Testis (tissue), 3 donors: ENCODE results near the gene PYGB. TPM values are rescaled to one million over a fixed set of nuclear protein-coding genes. Genes with fewer than 3 reads are reported as not detected.

Source experiments
- DNase-seq: peaks from one replicate; pipeline ENCODE4 v3.0.0-alpha.2; 2019
- H3K27ac ChIP-seq, 2 donors: fragments of 200-600 bp; sonication (generic); one replicate each; pipeline ENCODE4 v1.5.1; 2019
- H3K27me3 ChIP-seq: fragments of 200-600 bp; sonication (generic); one replicate; pipeline ENCODE4 v1.5.1; 2019
- H3K36me3 ChIP-seq: fragments of 200-600 bp; sonication (generic); one replicate; pipeline ENCODE4 v1.5.1; 2017; ENCODE audit warnings: low read depth; ENCODE audit errors: missing control alignments
- H3K4me1 ChIP-seq: fragments of 200-600 bp; sonication (generic); one replicate; pipeline ENCODE4 v1.5.1; 2019
- H3K4me3 ChIP-seq, 2 donors: fragments of 200-600 bp; sonication (generic); one replicate each; pipeline ENCODE4 v1.5.1; 2017 to 2019
- H3K9me3 ChIP-seq: fragments of 200-600 bp; sonication (generic); one replicate; pipeline ENCODE4 v1.5.1; 2017
- POLR2A ChIP-seq: fragments of 450-650 bp; IDR thresholded peaks from one replicate; pipeline ENCODE4 v1.6.1; 2017; ENCODE audit warnings: antibody characterized with exemption, mild to moderate bottlenecking, moderate library complexity
- WGBS, 2 donors: methylation state at CpG; one replicate each; pipeline ENCODE4 v1.1.5; 2018; 5-methylcytosine and 5-hydroxymethylcytosine counted together
- intact Hi-C: fragments of 100-400 bp; cut with DNase I; formaldehyde crosslinking; loops from one replicate; pipeline ENCODE4 v1.15.1; 2023; ENCODE audit warnings: low total_unique reads
- polyA plus RNA-seq: library from polyadenylated mRNA; stranded (reverse); fragments of 350-450 nt; fragmentation: Illumina TruSeq; extraction: RNeasy Lipid Tissue Mini Kit (QIAGEN cat#74804); gene quantifications from one replicate; pipeline ENCODE4 v1.2.3, GENCODE V29; 2014; ENCODE audit warnings: low read depth, low replicate concordance; ENCODE audit not compliant: insufficient read depth
- total RNA-seq, 2 donors: library from RNA; depleted of rRNA; stranded (reverse); fragments of >200 nt; gene quantifications; one replicate each; pipeline ENCODE4 v1.2.3, GENCODE V29; 2016
- TF ChIP-seq, protein P1 (sequence below), 3 experiments: fragments of 450-650 bp in 2 of 3; fragments of 200-600 bp in 1 of 3; sonication (generic) in 1 of 3; IDR thresholded peaks; one replicate each; pipeline ENCODE4 v1.5.1; 2016 to 2019; ENCODE audit warnings: antibody characterized with exemption in 3 of 3, mild to moderate bottlenecking in 2 of 3, moderate library complexity in 1 of 3

The PYGB gene
- total and polyA plus RNA-seq, 3 donors from 2014 or later, result 50.8 to 91.5 (median 91.5) TPM

GRCh38 chr20:25257756-25258475, 10.0 kb downstream of the PYGB start:
- no peak for DNase-seq
- H3K4me1 ChIP-seq, result peaks cover 22% of the 10 kb centered on the region
- intact Hi-C loops, result no loop called here

GRCh38 chr20:25258476-25258805, 10.6 kb downstream of the PYGB start:
- TF ChIP-seq, protein P1, sequence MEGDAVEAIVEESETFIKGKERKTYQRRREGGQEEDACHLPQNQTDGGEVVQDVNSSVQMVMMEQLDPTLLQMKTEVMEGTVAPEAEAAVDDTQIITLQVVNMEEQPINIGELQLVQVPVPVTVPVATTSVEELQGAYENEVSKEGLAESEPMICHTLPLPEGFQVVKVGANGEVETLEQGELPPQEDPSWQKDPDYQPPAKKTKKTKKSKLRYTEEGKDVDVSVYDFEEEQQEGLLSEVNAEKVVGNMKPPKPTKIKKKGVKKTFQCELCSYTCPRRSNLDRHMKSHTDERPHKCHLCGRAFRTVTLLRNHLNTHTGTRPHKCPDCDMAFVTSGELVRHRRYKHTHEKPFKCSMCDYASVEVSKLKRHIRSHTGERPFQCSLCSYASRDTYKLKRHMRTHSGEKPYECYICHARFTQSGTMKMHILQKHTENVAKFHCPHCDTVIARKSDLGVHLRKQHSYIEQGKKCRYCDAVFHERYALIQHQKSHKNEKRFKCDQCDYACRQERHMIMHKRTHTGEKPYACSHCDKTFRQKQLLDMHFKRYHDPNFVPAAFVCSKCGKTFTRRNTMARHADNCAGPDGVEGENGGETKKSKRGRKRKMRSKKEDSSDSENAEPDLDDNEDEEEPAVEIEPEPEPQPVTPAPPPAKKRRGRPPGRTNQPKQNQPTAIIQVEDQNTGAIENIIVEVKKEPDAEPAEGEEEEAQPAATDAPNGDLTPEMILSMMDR (IDR thresholded peaks at IDR 0.05), result no peak
- no peak for TF ChIP-seq POLR2A
- 66 to 74% methylated on average over 7 to 8 of the region's 8 CpGs for WGBS, 2 donors
- peak; percentile 23 for DNase-seq
- intact Hi-C loops, result no loop called here
- no peak overlapping the region for H3K4me3 ChIP-seq
- no peak overlapping the region for H3K27ac ChIP-seq
- H3K27me3 ChIP-seq, result no peaks in the 10 kb centered on the region
- no peaks in the 10 kb centered on the region for H3K9me3 ChIP-seq
- no peaks in the 10 kb centered on the region for H3K36me3 ChIP-seq
- H3K4me1 ChIP-seq, result peaks cover 21% of the 10 kb centered on the region

More at GRCh38 chr20:25257756-25258475, 10.0 kb downstream of the PYGB start:
- no peaks in the 10 kb centered on the region for H3K27me3 ChIP-seq
- H3K27ac ChIP-seq, result no peak overlapping the region
- TF ChIP-seq, protein P1 (IDR thresholded peaks at IDR 0.05), result no peak
- no peak for TF ChIP-seq POLR2A
- H3K9me3 ChIP-seq, result no peaks in the 10 kb centered on the region
- WGBS, 2 donors, result 79 to 85% methylated on average over 10 of the region's 10 CpGs
- no peaks in the 10 kb centered on the region for H3K36me3 ChIP-seq
- no peak overlapping the region for H3K4me3 ChIP-seq

DNA sequence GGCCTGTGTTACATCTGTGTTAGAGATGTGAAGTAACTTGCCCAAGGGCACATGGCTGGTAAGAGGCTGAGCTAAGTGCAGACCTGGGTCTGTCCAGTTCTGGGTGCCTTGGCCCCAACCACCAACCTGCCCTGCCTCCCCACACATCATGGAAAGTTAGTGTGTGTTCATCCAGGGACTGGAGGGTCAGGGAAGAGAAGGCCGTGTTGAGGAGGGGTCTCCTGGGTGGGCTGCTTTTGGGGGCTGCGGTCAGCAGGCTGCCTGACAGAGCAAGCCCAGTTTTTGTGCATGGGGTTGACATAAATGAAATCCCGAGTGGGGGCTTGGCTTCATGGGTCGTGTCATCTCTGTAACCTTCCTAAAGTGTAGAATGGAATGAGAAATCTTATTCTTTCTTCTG, 10.9 kb downstream of the PYGB start:
- Histone ChIP-seq H3K4me1 (peaks cover 21% of the 10 kb centered on the region), H3K27ac (no peak overlapping the region), H3K27me3 (no peaks in the 10 kb centered on the region), H3K9me3 (no peaks in the 10 kb centered on the region), H3K36me3 (no peaks in the 10 kb centered on the region), H3K4me3 (no peak overlapping the region)
- WGBS, 2 donors, result 69 to 85% methylated on average over 4 of the region's 4 CpGs
- no peak for DNase-seq
- TF ChIP-seq POLR2A, result no peak
- TF ChIP-seq, protein P1 (IDR thresholded peaks at IDR 0.05), result no peak
- intact Hi-C loops, result no loop called here

- intact Hi-C loops, result no loop called here
- H3K36me3 ChIP-seq, result no peaks in the 10 kb centered on the region
These were observed 11.5 kb downstream of the PYGB start for GRCh38 chr20:25259358-25259757.

More at GRCh38 chr20:25259358-25259757, 11.5 kb downstream of the PYGB start:
- TF ChIP-seq, protein P1 (IDR thresholded peaks at IDR 0.05), result no peak
- TF ChIP-seq POLR2A, result no peak
- H3K27ac ChIP-seq, result no peak overlapping the region
- no peaks in the 10 kb centered on the region for H3K9me3 ChIP-seq
- peaks cover 21% of the 10 kb centered on the region for H3K4me1 ChIP-seq
- DNase-seq, result no peak
- 96 to 98% methylated on average over 12 of the region's 12 CpGs for WGBS, 2 donors
- no peaks in the 10 kb centered on the region for H3K27me3 ChIP-seq
- H3K4me3 ChIP-seq, result no peak overlapping the region
